Body of pancreas (tissue), 4 donors: ENCODE results near the gene COMMD10.

Experiments used
- POLR2A ChIP-seq, 3 donors: fragments of 450-650 bp; IDR thresholded peaks; one replicate each; pipeline ENCODE4 v1.6.1; 2016; ENCODE audit warnings: antibody characterized with exemption in 3 of 3, mild to moderate bottlenecking in 2 of 3
- TF ChIP-seq, protein P1 (sequence below), 7 experiments: fragments of 450-650 bp in 4 of 7; fragments of 200-600 bp in 3 of 7; sonication (generic) in 3 of 7; IDR thresholded peaks; one replicate each; pipeline ENCODE4 v1.5.1; 2016 to 2019; ENCODE audit warnings: antibody characterized with exemption in 7 of 7

DNA sequence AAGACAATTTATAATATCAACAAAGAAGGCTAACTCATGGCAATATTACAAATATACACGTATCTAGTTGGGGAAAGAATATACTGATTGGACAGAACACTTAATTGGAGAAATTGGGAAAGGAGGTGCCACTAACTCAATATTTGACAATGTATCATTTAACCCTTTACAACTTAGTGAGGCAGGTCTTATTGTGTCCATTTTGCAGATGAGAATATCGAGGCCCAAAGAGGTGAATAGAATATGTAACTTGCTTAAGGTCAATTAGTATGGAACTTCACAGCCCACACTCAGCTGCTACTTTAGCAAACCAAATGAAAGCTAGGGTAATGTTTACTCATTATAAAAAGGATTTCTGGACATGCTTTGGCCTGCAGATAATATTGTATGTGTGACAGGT lies 46.2 kb downstream of the COMMD10 start:
- TF ChIP-seq, protein P1, sequence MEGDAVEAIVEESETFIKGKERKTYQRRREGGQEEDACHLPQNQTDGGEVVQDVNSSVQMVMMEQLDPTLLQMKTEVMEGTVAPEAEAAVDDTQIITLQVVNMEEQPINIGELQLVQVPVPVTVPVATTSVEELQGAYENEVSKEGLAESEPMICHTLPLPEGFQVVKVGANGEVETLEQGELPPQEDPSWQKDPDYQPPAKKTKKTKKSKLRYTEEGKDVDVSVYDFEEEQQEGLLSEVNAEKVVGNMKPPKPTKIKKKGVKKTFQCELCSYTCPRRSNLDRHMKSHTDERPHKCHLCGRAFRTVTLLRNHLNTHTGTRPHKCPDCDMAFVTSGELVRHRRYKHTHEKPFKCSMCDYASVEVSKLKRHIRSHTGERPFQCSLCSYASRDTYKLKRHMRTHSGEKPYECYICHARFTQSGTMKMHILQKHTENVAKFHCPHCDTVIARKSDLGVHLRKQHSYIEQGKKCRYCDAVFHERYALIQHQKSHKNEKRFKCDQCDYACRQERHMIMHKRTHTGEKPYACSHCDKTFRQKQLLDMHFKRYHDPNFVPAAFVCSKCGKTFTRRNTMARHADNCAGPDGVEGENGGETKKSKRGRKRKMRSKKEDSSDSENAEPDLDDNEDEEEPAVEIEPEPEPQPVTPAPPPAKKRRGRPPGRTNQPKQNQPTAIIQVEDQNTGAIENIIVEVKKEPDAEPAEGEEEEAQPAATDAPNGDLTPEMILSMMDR (IDR thresholded peaks at IDR 0.05), result no peak
- TF ChIP-seq POLR2A (IDR thresholded peaks at IDR 0.05), result no peak
